ENCODE measurements around the gene GSTT2B. TPM values are rescaled to one million over a fixed set of nuclear protein-coding genes. Genes with fewer than 3 reads are reported as not detected.

Gene GSTT2B
- total RNA-seq, 1 donor from 2014 or later = 6.0 TPM

GRCh38 chr22:24007253-24008021, 46.4 kb upstream of the GSTT2B start:
- peaks cover 7% of the 10 kb centered on the region for H3K36me3 Mint-ChIP-seq (ENCODE audit: low read depth, unreplicated experiment)
- no peaks in the 10 kb centered on the region for H3K9me3 Mint-ChIP-seq (ENCODE audit: unreplicated experiment)
- no peak for DNase-seq (ENCODE audit: low spot score)
- no peak overlapping the region for H3K4me3 Mint-ChIP-seq (ENCODE audit: unreplicated experiment)
- H3K27me3 Mint-ChIP-seq (ENCODE audit: unreplicated experiment) = peaks cover 15% of the 10 kb centered on the region
- H3K4me1 Mint-ChIP-seq (ENCODE audit: unreplicated experiment) = peaks cover 42% of the 10 kb centered on the region
- no peak overlapping the region for H3K27ac Mint-ChIP-seq (ENCODE audit: unreplicated experiment)
- TF ChIP-seq CTCF (IDR thresholded peaks at IDR 0.05; ENCODE audit: unreplicated experiment) = no peak

DNA sequence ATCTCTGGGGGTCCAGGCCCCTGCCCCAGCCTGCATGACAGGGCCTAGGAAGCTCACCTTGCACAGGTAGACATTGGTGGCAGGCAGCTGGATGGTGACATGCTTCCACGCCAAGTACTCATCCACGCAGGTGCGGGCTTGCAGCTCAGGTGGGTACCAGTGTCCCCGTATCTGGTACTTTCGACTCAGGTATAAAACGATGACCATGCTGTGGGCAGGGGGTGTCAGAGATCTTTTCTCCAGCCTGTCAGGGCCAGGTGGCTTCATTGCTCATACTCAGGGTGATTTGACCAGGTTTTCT, 45.9 kb upstream of the GSTT2B start:
- peak overlapping the region; percentile 26 for H3K4me3 Mint-ChIP-seq (ENCODE audit: unreplicated experiment)
- TF ChIP-seq CTCF (IDR thresholded peaks at IDR 0.05; ENCODE audit: unreplicated experiment) = no peak
- no peak for DNase-seq (ENCODE audit: low spot score)
- no peak overlapping the region for H3K27ac Mint-ChIP-seq (ENCODE audit: unreplicated experiment)
- H3K4me1 Mint-ChIP-seq (ENCODE audit: unreplicated experiment) = peaks cover 40% of the 10 kb centered on the region
- peaks cover 20% of the 10 kb centered on the region for H3K27me3 Mint-ChIP-seq (ENCODE audit: unreplicated experiment)
- no peaks in the 10 kb centered on the region for H3K9me3 Mint-ChIP-seq (ENCODE audit: unreplicated experiment)
- H3K36me3 Mint-ChIP-seq (ENCODE audit: low read depth, unreplicated experiment) = peaks cover 7% of the 10 kb centered on the region

- H3K27ac Mint-ChIP-seq (ENCODE audit: unreplicated experiment) = no peak overlapping the region
- H3K4me1 Mint-ChIP-seq (ENCODE audit: unreplicated experiment) = peaks cover 40% of the 10 kb centered on the region
- no peaks in the 10 kb centered on the region for H3K9me3 Mint-ChIP-seq (ENCODE audit: unreplicated experiment)
- no peak for TF ChIP-seq CTCF (IDR thresholded peaks at IDR 0.05; ENCODE audit: unreplicated experiment)
- peak overlapping the region; percentile 26 for H3K4me3 Mint-ChIP-seq (ENCODE audit: unreplicated experiment)
- no peak for DNase-seq (ENCODE audit: low spot score)
- peaks cover 18% of the 10 kb centered on the region for H3K27me3 Mint-ChIP-seq (ENCODE audit: unreplicated experiment)
- H3K36me3 Mint-ChIP-seq (ENCODE audit: low read depth, unreplicated experiment) = peaks cover 7% of the 10 kb centered on the region
Observed at GRCh38 chr22:24006207-24006913, 45.4 kb upstream of the GSTT2B start.

DNA sequence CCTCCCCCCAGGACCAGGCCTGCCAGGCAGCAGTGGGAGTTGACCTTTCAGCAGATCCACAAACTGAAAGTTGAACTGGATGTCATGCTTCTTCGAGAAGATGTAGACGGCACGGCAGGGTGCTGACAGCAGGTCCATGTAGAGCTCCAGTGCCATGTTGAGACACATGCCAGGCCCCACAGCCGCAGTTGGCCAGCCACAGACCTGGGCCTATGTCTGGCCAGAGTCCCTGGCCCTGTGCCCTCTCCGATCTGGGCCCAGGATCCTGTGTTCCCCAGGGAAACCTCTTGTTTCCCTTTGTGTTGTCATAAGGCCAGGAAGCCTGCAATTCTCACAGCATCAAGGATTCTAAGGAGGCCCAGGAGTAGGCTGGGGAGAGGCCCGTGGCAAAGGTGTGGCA, 44.2 kb upstream of the GSTT2B start, which contains the start of gene GSTT4:
Gene GSTT4, minus strand, starts transcription at position 253 of the 400 bp plus-strand sequence. Its CDS starts 97 bp downstream, at position 156.
- H3K4me3 Mint-ChIP-seq (ENCODE audit: unreplicated experiment) = peak within 1 kb of the TSS; percentile 9
- H3K27ac Mint-ChIP-seq (ENCODE audit: unreplicated experiment) = peak within 1 kb of the TSS; percentile 15

More for the DNA sequence above, 44.2 kb upstream of the GSTT2B start, which contains the start of gene GSTT4:
- Mint-ChIP-seq H3K4me1 (ENCODE audit: unreplicated experiment) (peaks cover 33% of the 10 kb centered on the region), H3K27me3 (ENCODE audit: unreplicated experiment) (peaks cover 16% of the 10 kb centered on the region), H3K9me3 (ENCODE audit: unreplicated experiment) (no peaks in the 10 kb centered on the region), H3K36me3 (ENCODE audit: low read depth, unreplicated experiment) (peaks cover 5% of the 10 kb centered on the region)
- no peak for TF ChIP-seq CTCF (IDR thresholded peaks at IDR 0.05; ENCODE audit: unreplicated experiment)
- DNase-seq (ENCODE audit: low spot score) = no peak
